MG63 (cell line): ENCODE results near the gene C20orf141. TPM values are rescaled to one million over a fixed set of nuclear protein-coding genes. Genes with fewer than 3 reads are reported as not detected.
"Not testable (repeated sequence)": the region's sequence is repeated elsewhere in the genome, so short reads cannot be mapped to it uniquely, and the experiment has no call there.

Experiments
- DNase-seq: peaks from one replicate; pipeline ENCODE4 v3.0.0-alpha.2; 2020
- H3K27me3 ChIP-seq: fragments of 250-450 bp; sonication (Bioruptor Pico); 2 replicates; pipeline ENCODE4 v1.5.1; 2020; ENCODE audit warnings: mild to moderate bottlenecking, moderate library complexity
- H3K36me3 ChIP-seq: fragments of 250-450 bp; sonication (Bioruptor Pico); 2 replicates; pipeline ENCODE4 v1.5.1; 2020; ENCODE audit warnings: mild to moderate bottlenecking, moderate library complexity
- H3K4me3 ChIP-seq: fragments of 250-450 bp; sonication (Bioruptor Pico); 2 replicates; pipeline ENCODE4 v1.5.1; 2020; ENCODE audit warnings: mild to moderate bottlenecking, moderate library complexity
- H3K9me3 ChIP-seq: fragments of 250-450 bp; sonication (Bioruptor Pico); 2 replicates; pipeline ENCODE4 v1.5.1; 2020; ENCODE audit warnings: mild to moderate bottlenecking, moderate library complexity
- total RNA-seq: library from RNA; depleted of rRNA; stranded (reverse); fragments of >200 nt; shearing (Covaris generic); gene quantifications from 2 replicates; pipeline ENCODE4 v1.2.3, GENCODE V29; 2014; ENCODE audit warnings: low replicate concordance

C20orf141 gene
- total RNA-seq, 1 experiment from 2014 or later = not detected

- Histone ChIP-seq H3K4me3 (no peak overlapping the region), H3K9me3 (no peaks in the 10 kb centered on the region), H3K27me3 (peaks cover 9% of the 10 kb centered on the region), H3K36me3 (no peaks in the 10 kb centered on the region)
- DNase-seq = no peak
Observed at GRCh38 chr20:2797136-2797983, 17.4 kb upstream of the C20orf141 start.

- Histone ChIP-seq H3K4me3 (no peak overlapping the region), H3K9me3 (no peaks in the 10 kb centered on the region), H3K27me3 (peaks cover 9% of the 10 kb centered on the region), H3K36me3 (no peaks in the 10 kb centered on the region)
- DNase-seq = no peak
Observed at GRCh38 chr20:2798095-2798805, 16.5 kb upstream of the C20orf141 start.

GRCh38 chr20:2798814-2799213 lies 16.0 kb upstream of the C20orf141 start:
- H3K27me3 ChIP-seq = peaks cover 8% of the 10 kb centered on the region
- no peak overlapping the region for H3K4me3 ChIP-seq
- no peaks in the 10 kb centered on the region for H3K36me3 ChIP-seq
- DNase-seq = no peak
- no peaks in the 10 kb centered on the region for H3K9me3 ChIP-seq

GRCh38 chr20:2799271-2799670 lies 15.5 kb upstream of the C20orf141 start:
- Histone ChIP-seq H3K9me3 (no peaks in the 10 kb centered on the region), H3K27me3 (peaks cover 7% of the 10 kb centered on the region), H3K4me3 (no peak overlapping the region), H3K36me3 (no peaks in the 10 kb centered on the region)
- DNase-seq = no peak

- DNase-seq = peak; percentile 44
- Histone ChIP-seq H3K36me3 (no peaks in the 10 kb centered on the region), H3K4me3 (peak overlapping the region; percentile 32), H3K27me3 (peaks cover 8% of the 10 kb centered on the region), H3K9me3 (no peaks in the 10 kb centered on the region)
Observed at GRCh38 chr20:2799688-2800520, 14.9 kb upstream of the C20orf141 start.

- H3K27me3 ChIP-seq = peaks cover 9% of the 10 kb centered on the region
- H3K36me3 ChIP-seq = no peaks in the 10 kb centered on the region
- peak within 1 kb of the TSS; percentile 32 for H3K4me3 ChIP-seq
- no peaks in the 10 kb centered on the region for H3K9me3 ChIP-seq
- DNase-seq = peak; percentile 26
Observed at GRCh38 chr20:2800521-2801285, 14.1 kb upstream of the C20orf141 start, which contains the start of gene CPXM1. CPXM1 (minus strand) TSS chr20:2800627; CDS start chr20:2800572, 55 bp downstream.

GRCh38 chr20:2801286-2801728 lies 13.5 kb upstream of the C20orf141 start:
- Histone ChIP-seq H3K4me3 (no peak overlapping the region), H3K9me3 (no peaks in the 10 kb centered on the region), H3K36me3 (no peaks in the 10 kb centered on the region), H3K27me3 (peaks cover 9% of the 10 kb centered on the region)
- no peak for DNase-seq

- no peak for DNase-seq
- Histone ChIP-seq H3K36me3 (no peaks in the 10 kb centered on the region), H3K27me3 (peaks cover 9% of the 10 kb centered on the region), H3K4me3 (no peak overlapping the region), H3K9me3 (no peaks in the 10 kb centered on the region)
Observed at GRCh38 chr20:2804041-2804828, 10.6 kb upstream of the C20orf141 start.

GRCh38 chr20:2804852-2805688 lies 9.7 kb upstream of the C20orf141 start:
- H3K9me3 ChIP-seq = no peaks in the 10 kb centered on the region
- H3K36me3 ChIP-seq = no peaks in the 10 kb centered on the region
- DNase-seq = no peak
- H3K27me3 ChIP-seq = peaks cover 9% of the 10 kb centered on the region
- no peak overlapping the region for H3K4me3 ChIP-seq

- DNase-seq = no peak
- no peaks in the 10 kb centered on the region for H3K36me3 ChIP-seq
Observed at GRCh38 chr20:2805689-2806350, 9.0 kb upstream of the C20orf141 start.

GRCh38 chr20:2806351-2806701 lies 8.5 kb upstream of the C20orf141 start:
- Histone ChIP-seq H3K9me3 (no peaks in the 10 kb centered on the region), H3K27me3 (peaks cover 2% of the 10 kb centered on the region; the same call in 1 of the 2 replicates), H3K36me3 (no peaks in the 10 kb centered on the region), H3K4me3 (no peak overlapping the region)
- no peak for DNase-seq

More at GRCh38 chr20:2805689-2806350, 9.0 kb upstream of the C20orf141 start:
- H3K27me3 ChIP-seq = peaks cover 6% of the 10 kb centered on the region
- no peaks in the 10 kb centered on the region for H3K9me3 ChIP-seq
- H3K4me3 ChIP-seq = no peak overlapping the region

- Histone ChIP-seq H3K27me3 (peaks cover 2% of the 10 kb centered on the region; the same call in 1 of the 2 replicates), H3K9me3 (no peaks in the 10 kb centered on the region), H3K4me3 (no peak overlapping the region), H3K36me3 (no peaks in the 10 kb centered on the region)
- no peak for DNase-seq
Observed at GRCh38 chr20:2807019-2807418, 7.8 kb upstream of the C20orf141 start.

GRCh38 chr20:2807929-2808328 lies 6.9 kb upstream of the C20orf141 start:
- DNase-seq, H3K4me3 ChIP-seq, H3K27me3 ChIP-seq, H3K9me3 ChIP-seq, H3K36me3 ChIP-seq: not testable (repeated sequence)

- DNase-seq = no peak
- Histone ChIP-seq H3K27me3 (peaks cover 2% of the 10 kb centered on the region; the same call in 1 of the 2 replicates), H3K4me3 (no peak overlapping the region), H3K36me3 (no peaks in the 10 kb centered on the region), H3K9me3 (no peaks in the 10 kb centered on the region)
Observed at GRCh38 chr20:2809690-2810089, 5.1 kb upstream of the C20orf141 start.
